H9 (cell line): Measurements from ENCODE around the gene ARHGAP26. TPM values are rescaled to one million over a fixed set of nuclear protein-coding genes. Genes with fewer than 3 reads are reported as not detected.

Source experiments
- DNase-seq: peaks from one replicate; pipeline ENCODE4 v3.0.0-alpha.2; 2017
- H2AFZ ChIP-seq: one replicate; pipeline ENCODE4 v1.6.1; 2013; ENCODE audit warnings: mild to moderate bottlenecking, low read length, control low read depth, moderate library complexity
- H2AK5ac ChIP-seq: 2 replicates; pipeline ENCODE4 v1.6.1; 2013; ENCODE audit warnings: low read length, control low read depth, mixed read lengths; ENCODE audit not compliant: insufficient read length
- H2BK120ac ChIP-seq: one replicate; pipeline ENCODE4 v1.6.1; 2013; ENCODE audit warnings: low read depth, mild to moderate bottlenecking, low read length, control low read depth, inconsistent platforms; ENCODE audit not compliant: poor library complexity, severe bottlenecking
- H2BK12ac ChIP-seq: 2 replicates; pipeline ENCODE4 v1.6.1; 2013; ENCODE audit warnings: low read length, control low read depth, mixed read lengths, low read depth; ENCODE audit not compliant: insufficient read length
- H2BK15ac ChIP-seq: 2 replicates; pipeline ENCODE4 v1.6.1; 2013; ENCODE audit warnings: low read depth, low read length, control low read depth
- H2BK20ac ChIP-seq: one replicate; pipeline ENCODE4 v1.6.1; 2013; ENCODE audit warnings: low read depth, mild to moderate bottlenecking, low read length, control low read depth, inconsistent platforms; ENCODE audit not compliant: poor library complexity, severe bottlenecking
- H2BK5ac ChIP-seq: 2 replicates; pipeline ENCODE4 v1.6.1; 2013; ENCODE audit warnings: low read length, control low read depth, mixed read lengths; ENCODE audit not compliant: insufficient read length
- H3K14ac ChIP-seq: 2 replicates; pipeline ENCODE4 v1.6.1; 2013; ENCODE audit warnings: low read length, control low read depth; ENCODE audit not compliant: insufficient read depth
- H3K18ac ChIP-seq: 2 replicates; pipeline ENCODE4 v1.6.1; 2013; ENCODE audit warnings: low read depth, mild to moderate bottlenecking, mixed read lengths, low read length, control low read depth; ENCODE audit not compliant: insufficient read length
- H3K23ac ChIP-seq: 2 replicates; pipeline ENCODE4 v1.6.1; 2013; ENCODE audit warnings: low read length, control low read depth, mixed read lengths, low read depth; ENCODE audit not compliant: insufficient read length
- H3K23me2 ChIP-seq: 2 replicates; pipeline ENCODE4 v1.6.1; 2013; ENCODE audit warnings: low read depth, mild to moderate bottlenecking, mixed read lengths, low read length, control low read depth; ENCODE audit not compliant: insufficient read length, poor library complexity, severe bottlenecking
- H3K27ac ChIP-seq: 2 replicates; pipeline ENCODE4 v1.5.1; 2013; ENCODE audit warnings: low read length, control low read depth, mixed read lengths, low read depth; ENCODE audit not compliant: insufficient read length
- H3K27me3 ChIP-seq: 2 replicates; pipeline ENCODE4 v1.6.1; 2013; ENCODE audit warnings: low read length, control low read depth, inconsistent platforms; ENCODE audit not compliant: insufficient read depth
- H3K4ac ChIP-seq: 2 replicates; pipeline ENCODE4 v1.6.1; 2013; ENCODE audit warnings: low read depth, mild to moderate bottlenecking, control low read depth, inconsistent platforms, low read length, moderate library complexity
- H3K4me1 ChIP-seq: 2 replicates; pipeline ENCODE4 v1.6.1; 2013; ENCODE audit warnings: low read length, control low read depth, inconsistent platforms; ENCODE audit not compliant: insufficient read depth
- H3K4me2 ChIP-seq: 2 replicates; pipeline ENCODE4 v1.6.1; 2013; ENCODE audit warnings: low read length, control low read depth, mixed read lengths; ENCODE audit not compliant: insufficient read length, insufficient read depth
- H3K56ac ChIP-seq: 2 replicates; pipeline ENCODE4 v1.6.1; 2013; ENCODE audit warnings: low read depth, mild to moderate bottlenecking, mixed read lengths, low read length, control low read depth; ENCODE audit not compliant: insufficient read length
- H3K79me1 ChIP-seq: 2 replicates; pipeline ENCODE4 v1.6.1; 2013; ENCODE audit warnings: low read depth, mild to moderate bottlenecking, moderate library complexity, low read length, control low read depth, inconsistent platforms; ENCODE audit not compliant: insufficient read depth, poor library complexity, severe bottlenecking
- H3K79me2 ChIP-seq: 2 replicates; pipeline ENCODE4 v1.6.1; 2013; ENCODE audit warnings: low read length, control low read depth, inconsistent platforms; ENCODE audit not compliant: insufficient read depth
- H3K9ac ChIP-seq: 2 replicates; pipeline ENCODE4 v1.6.1; 2013; ENCODE audit warnings: low read length, control low read depth, mixed read lengths; ENCODE audit not compliant: insufficient read length; ENCODE audit errors: extremely low read depth
- H3K9me3 ChIP-seq: one replicate; pipeline ENCODE4 v1.6.1; 2013; ENCODE audit warnings: low read depth, low read length, inconsistent platforms; ENCODE audit not compliant: control insufficient read depth
- H3T11ph ChIP-seq: one replicate; pipeline ENCODE4 v1.6.1; 2013; ENCODE audit warnings: mild to moderate bottlenecking, low read length, control low read depth, inconsistent platforms
- H4K20me1 ChIP-seq: one replicate; pipeline ENCODE4 v1.6.1; 2013; ENCODE audit not compliant: control insufficient read depth, insufficient read length, insufficient read depth
- H4K5ac ChIP-seq: 2 replicates; pipeline ENCODE4 v1.6.1; 2013; ENCODE audit warnings: low read depth, mild to moderate bottlenecking, mixed read lengths, low read length, control low read depth; ENCODE audit not compliant: insufficient read length
- H4K8ac ChIP-seq: replicated peaks from 2 replicates; pipeline ENCODE4 v1.6.1; 2013; ENCODE audit warnings: low read length, control low read depth, mixed read lengths, low read depth; ENCODE audit not compliant: insufficient read length
- H4K91ac ChIP-seq: 2 replicates; pipeline ENCODE4 v1.6.1; 2013; ENCODE audit warnings: low read depth, mild to moderate bottlenecking, moderate library complexity, mixed read lengths, low read length, control low read depth; ENCODE audit not compliant: insufficient read length
- H3K27ac Mint-ChIP-seq, 3 experiments: 2 replicates in 2 of 3; 3 replicates in 1 of 3; pipeline ENCODE4 v1.8.0; 2020 to 2021; ENCODE audit warnings: mixed read lengths in 3 of 3, mild to moderate bottlenecking in 1 of 3, moderate library complexity in 1 of 3
- H3K27me3 Mint-ChIP-seq: 2 replicates; pipeline ENCODE4 v1.8.0; 2021; ENCODE audit warnings: low read depth, mild to moderate bottlenecking, moderate library complexity, mixed read lengths
- H3K36me3 Mint-ChIP-seq, 3 experiments: 2 replicates in 2 of 3; 3 replicates in 1 of 3; pipeline ENCODE4 v1.8.0; 2020 to 2021; ENCODE audit warnings: low read depth in 3 of 3, mixed read lengths in 3 of 3; ENCODE audit not compliant: insufficient read depth in 1 of 3
- H3K4me1 Mint-ChIP-seq, 2 experiments: 2 replicates each; pipeline ENCODE4 v1.8.0; 2020; ENCODE audit warnings: mixed read lengths in 2 of 2
- H3K4me3 Mint-ChIP-seq, 2 experiments: 2 replicates in 1 of 2; 3 replicates in 1 of 2; pipeline ENCODE4 v1.8.0; 2020 to 2021; ENCODE audit warnings: mild to moderate bottlenecking in 2 of 2, mixed read lengths in 2 of 2, moderate library complexity in 1 of 2
- H3K9me3 Mint-ChIP-seq, 2 experiments: 2 replicates in 1 of 2; 3 replicates in 1 of 2; pipeline ENCODE4 v1.8.0; 2020; ENCODE audit warnings: mild to moderate bottlenecking in 2 of 2, mixed read lengths in 2 of 2, moderate library complexity in 1 of 2
- WGBS: extraction: QIAGEN DNeasy Blood & Tissue Kit; methylation state at CpG from one replicate; pipeline ENCODE4 v1.1.7; 2013; ENCODE audit warnings: missing lambda C conversion rate, low lambda C conversion rate, mixed read lengths; ENCODE audit not compliant: insufficient read length; ENCODE audit errors: extremely low coverage; 5-methylcytosine and 5-hydroxymethylcytosine counted together
- total RNA-seq: library from RNA; stranded (reverse); gene quantifications from 2 replicates; pipeline ENCODE4 v1.2.1, GENCODE V29; 2021
- TF ChIP-seq, protein P1 (sequence below): fragments of 200-600 bp; sonication (generic); conservative IDR thresholded peaks from 3 replicates; pipeline ENCODE4 v1.8.0; 2021; ENCODE audit warnings: antibody characterized with exemption, mild to moderate bottlenecking

Gene ARHGAP26
- total RNA-seq, 1 experiment from 2014 or later, result 13.8 TPM

DNA sequence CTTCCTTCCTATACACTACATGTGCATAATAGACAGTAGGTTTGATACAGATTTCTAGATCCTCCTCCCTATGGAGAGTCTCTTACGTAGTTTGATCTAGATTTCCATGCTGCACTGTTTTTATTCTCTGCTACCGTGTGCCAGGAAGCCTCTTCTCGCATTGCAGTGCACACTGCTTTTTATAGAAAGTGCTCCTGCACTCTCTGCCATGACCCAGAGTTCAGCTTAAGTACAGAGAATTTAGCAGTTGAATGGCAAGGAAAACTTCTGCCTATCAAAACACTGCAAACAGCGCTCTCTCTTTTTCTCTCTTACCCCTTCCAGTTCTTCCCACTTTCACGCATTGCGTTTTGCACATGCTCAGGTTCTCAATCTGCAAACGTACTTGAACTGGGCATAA is 187.4 kb downstream of the ARHGAP26 start:
- Histone ChIP-seq H3K4ac (no peak overlapping the region), H4K20me1 (no peaks in the 10 kb centered on the region), H3K9me3 (no peaks in the 10 kb centered on the region), H3K9ac (no peak overlapping the region), H2BK12ac (no peak overlapping the region), H3T11ph (no peak overlapping the region), H2AK5ac (no peak overlapping the region), H3K27ac (no peak overlapping the region), H3K18ac (no peak overlapping the region), H2AFZ (no peak overlapping the region), H3K4me1 (no peaks in the 10 kb centered on the region), H4K8ac (no peak overlapping the region), H3K14ac (no peak overlapping the region), H2BK15ac (no peak overlapping the region), H4K5ac (no peak overlapping the region), H4K91ac (no peak overlapping the region), H3K56ac (no peak overlapping the region), H3K79me2 (no peaks in the 10 kb centered on the region), H2BK5ac (no peak overlapping the region), H3K23me2 (no peaks in the 10 kb centered on the region), H3K79me1 (no peaks in the 10 kb centered on the region), H3K27me3 (no peaks in the 10 kb centered on the region), H2BK20ac (no peak overlapping the region), H3K4me2 (no peak overlapping the region), H3K23ac (no peak overlapping the region), H2BK120ac (no peak overlapping the region)
- H3K27ac Mint-ChIP-seq, result no peak overlapping the region
- no CpG with 5 or more reads among the region's 7 CpGs for WGBS
- no peak overlapping the region for H3K4me3 Mint-ChIP-seq
- peaks cover 2 to 3% of the 10 kb centered on the region in 2 experiments; a peak in 2 of 4 replicates for H3K4me1 Mint-ChIP-seq
- DNase-seq, result no peak
- H3K27me3 Mint-ChIP-seq, result no peaks in the 10 kb centered on the region
- TF ChIP-seq, protein P1, sequence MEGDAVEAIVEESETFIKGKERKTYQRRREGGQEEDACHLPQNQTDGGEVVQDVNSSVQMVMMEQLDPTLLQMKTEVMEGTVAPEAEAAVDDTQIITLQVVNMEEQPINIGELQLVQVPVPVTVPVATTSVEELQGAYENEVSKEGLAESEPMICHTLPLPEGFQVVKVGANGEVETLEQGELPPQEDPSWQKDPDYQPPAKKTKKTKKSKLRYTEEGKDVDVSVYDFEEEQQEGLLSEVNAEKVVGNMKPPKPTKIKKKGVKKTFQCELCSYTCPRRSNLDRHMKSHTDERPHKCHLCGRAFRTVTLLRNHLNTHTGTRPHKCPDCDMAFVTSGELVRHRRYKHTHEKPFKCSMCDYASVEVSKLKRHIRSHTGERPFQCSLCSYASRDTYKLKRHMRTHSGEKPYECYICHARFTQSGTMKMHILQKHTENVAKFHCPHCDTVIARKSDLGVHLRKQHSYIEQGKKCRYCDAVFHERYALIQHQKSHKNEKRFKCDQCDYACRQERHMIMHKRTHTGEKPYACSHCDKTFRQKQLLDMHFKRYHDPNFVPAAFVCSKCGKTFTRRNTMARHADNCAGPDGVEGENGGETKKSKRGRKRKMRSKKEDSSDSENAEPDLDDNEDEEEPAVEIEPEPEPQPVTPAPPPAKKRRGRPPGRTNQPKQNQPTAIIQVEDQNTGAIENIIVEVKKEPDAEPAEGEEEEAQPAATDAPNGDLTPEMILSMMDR, result no peak
- peaks cover 5% of the 10 kb centered on the region in 2 experiments; a peak in 3 of 5 replicates for H3K9me3 Mint-ChIP-seq
- peaks cover 0 to 9% (median 8%) of the 10 kb centered on the region in 3 experiments; a peak in 5 of 7 replicates for H3K36me3 Mint-ChIP-seq
